MM.1S (cell line): ENCODE measurements around the gene KCNE3.

Experiments used
- EZH2 ChIP-seq: fragments of 300-600 bp; sonication (generic); optimal IDR thresholded peaks from 2 replicates; pipeline ENCODE3; 2017; ENCODE audit warnings: low read depth, mild to moderate bottlenecking, antibody characterized with exemption, low read length, mixed read lengths
- TF ChIP-seq, protein P1 (sequence below): fragments of 300-600 bp; sonication (generic); IDR thresholded peaks from 2 replicates; pipeline ENCODE4 v1.5.1; 2016; ENCODE audit warnings: antibody characterized with exemption, low read length, mixed read lengths

DNA sequence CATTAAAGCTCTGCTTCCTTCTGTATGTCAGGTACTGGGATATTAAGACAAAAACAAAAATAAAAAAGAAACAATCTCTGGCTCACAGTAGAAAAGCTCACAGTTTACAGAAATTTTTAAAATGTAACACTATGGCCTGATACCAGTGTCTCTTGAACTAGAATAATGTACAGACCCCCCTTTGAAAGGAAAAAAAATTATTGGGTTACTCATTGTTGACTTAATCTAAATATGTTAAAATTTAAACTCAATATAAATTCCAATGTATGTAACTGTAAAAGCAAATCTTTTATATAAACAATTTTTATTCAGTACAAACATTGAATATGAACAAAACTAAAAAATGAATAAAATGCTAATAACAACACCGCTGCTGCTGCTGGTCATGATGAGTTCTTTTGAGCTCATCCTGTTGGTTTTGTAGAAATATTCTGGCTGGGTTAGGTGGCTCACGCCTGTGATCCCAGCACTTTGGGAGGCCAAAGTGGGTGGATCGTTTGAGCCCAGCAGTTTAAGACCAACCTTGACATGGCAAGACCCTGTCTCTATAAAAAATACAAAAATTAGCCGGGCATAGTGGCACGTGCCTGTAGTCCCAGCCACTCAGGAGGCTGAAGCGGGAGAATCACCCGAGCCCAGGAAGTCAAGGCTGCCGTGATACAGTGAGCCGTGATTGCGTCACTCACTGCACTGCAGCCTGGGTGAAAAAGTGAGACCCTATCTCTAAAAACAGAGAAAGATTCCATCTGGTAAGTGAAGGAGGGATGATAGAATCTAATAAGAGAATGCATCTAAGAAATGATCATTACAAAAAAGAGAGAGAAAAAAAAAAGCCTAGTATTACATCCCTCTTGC, 11.8 kb upstream of the KCNE3 start:
- TF ChIP-seq, protein P1, sequence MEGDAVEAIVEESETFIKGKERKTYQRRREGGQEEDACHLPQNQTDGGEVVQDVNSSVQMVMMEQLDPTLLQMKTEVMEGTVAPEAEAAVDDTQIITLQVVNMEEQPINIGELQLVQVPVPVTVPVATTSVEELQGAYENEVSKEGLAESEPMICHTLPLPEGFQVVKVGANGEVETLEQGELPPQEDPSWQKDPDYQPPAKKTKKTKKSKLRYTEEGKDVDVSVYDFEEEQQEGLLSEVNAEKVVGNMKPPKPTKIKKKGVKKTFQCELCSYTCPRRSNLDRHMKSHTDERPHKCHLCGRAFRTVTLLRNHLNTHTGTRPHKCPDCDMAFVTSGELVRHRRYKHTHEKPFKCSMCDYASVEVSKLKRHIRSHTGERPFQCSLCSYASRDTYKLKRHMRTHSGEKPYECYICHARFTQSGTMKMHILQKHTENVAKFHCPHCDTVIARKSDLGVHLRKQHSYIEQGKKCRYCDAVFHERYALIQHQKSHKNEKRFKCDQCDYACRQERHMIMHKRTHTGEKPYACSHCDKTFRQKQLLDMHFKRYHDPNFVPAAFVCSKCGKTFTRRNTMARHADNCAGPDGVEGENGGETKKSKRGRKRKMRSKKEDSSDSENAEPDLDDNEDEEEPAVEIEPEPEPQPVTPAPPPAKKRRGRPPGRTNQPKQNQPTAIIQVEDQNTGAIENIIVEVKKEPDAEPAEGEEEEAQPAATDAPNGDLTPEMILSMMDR: no peak
- no peak for TF ChIP-seq EZH2
